ENCODE results near the gene DMD.
"Not testable (repeated sequence)": the region's sequence is repeated elsewhere in the genome, so short reads cannot be mapped to it uniquely, and the experiment has no call there.

DMD gene

GRCh38 chrX:32576885-32577284, 634.5 kb downstream of the DMD start:
- H3K4me1 ChIP-seq (ENCODE audit: control insufficient read depth, insufficient read depth, low read length), result no peaks in the 10 kb centered on the region
- H3K36me3 ChIP-seq (ENCODE audit: control insufficient read depth in 2 of 2, insufficient read depth in 2 of 2, low read length in 2 of 2), result no peaks in the 10 kb centered on the region
- no peaks in the 10 kb centered on the region for H3K9me3 ChIP-seq (ENCODE audit: control insufficient read depth in 2 of 2, low read length in 2 of 2)
- H3K9ac ChIP-seq (ENCODE audit: low read length in 2 of 2), result no peak overlapping the region
- no peak overlapping the region for H3K27ac ChIP-seq (ENCODE audit: low read length)
- H3K4me3 ChIP-seq (ENCODE audit: low read length in 2 of 2), result no peak overlapping the region
- no peaks in the 10 kb centered on the region for H3K27me3 ChIP-seq (ENCODE audit: control insufficient read depth in 1 of 2, insufficient read depth in 2 of 2, low read length in 2 of 2)

- H3K27ac ChIP-seq (ENCODE audit: low read length), result no peak overlapping the region
- no peaks in the 10 kb centered on the region for H3K9me3 ChIP-seq (ENCODE audit: control insufficient read depth in 2 of 2, low read length in 2 of 2)
- H3K4me1 ChIP-seq (ENCODE audit: control insufficient read depth, insufficient read depth, low read length), result no peaks in the 10 kb centered on the region
- no peaks in the 10 kb centered on the region for H3K36me3 ChIP-seq (ENCODE audit: control insufficient read depth in 2 of 2, insufficient read depth in 2 of 2, low read length in 2 of 2)
- H3K9ac ChIP-seq (ENCODE audit: low read length in 2 of 2), result no peak overlapping the region
- no peaks in the 10 kb centered on the region for H3K27me3 ChIP-seq (ENCODE audit: control insufficient read depth in 1 of 2, insufficient read depth in 2 of 2, low read length in 2 of 2)
- H3K4me3 ChIP-seq (ENCODE audit: low read length in 2 of 2), result no peak overlapping the region
Observed at GRCh38 chrX:32572644-32573043, 638.7 kb downstream of the DMD start.

GRCh38 chrX:32571579-32571978, 639.8 kb downstream of the DMD start:
- Histone ChIP-seq H3K27me3 (ENCODE audit: control insufficient read depth in 1 of 2, insufficient read depth in 2 of 2, low read length in 2 of 2) (no peaks in the 10 kb centered on the region), H3K27ac (ENCODE audit: low read length) (no peak overlapping the region), H3K36me3 (ENCODE audit: control insufficient read depth in 2 of 2, insufficient read depth in 2 of 2, low read length in 2 of 2) (no peaks in the 10 kb centered on the region), H3K4me3 (ENCODE audit: low read length in 2 of 2) (no peak overlapping the region), H3K4me1 (ENCODE audit: control insufficient read depth, insufficient read depth, low read length) (no peaks in the 10 kb centered on the region), H3K9me3 (ENCODE audit: control insufficient read depth in 2 of 2, low read length in 2 of 2) (no peaks in the 10 kb centered on the region), H3K9ac (ENCODE audit: low read length in 2 of 2) (no peak overlapping the region)

GRCh38 chrX:32562261-32562660, 649.1 kb downstream of the DMD start:
- Histone ChIP-seq H3K4me3 (ENCODE audit: low read length in 2 of 2) (no peak overlapping the region), H3K4me1 (ENCODE audit: control insufficient read depth, insufficient read depth, low read length) (no peaks in the 10 kb centered on the region), H3K27ac (ENCODE audit: low read length) (no peak overlapping the region), H3K9ac (ENCODE audit: low read length in 2 of 2) (no peak overlapping the region), H3K9me3 (ENCODE audit: control insufficient read depth in 2 of 2, low read length in 2 of 2) (no peaks in the 10 kb centered on the region), H3K36me3 (ENCODE audit: control insufficient read depth in 2 of 2, insufficient read depth in 2 of 2, low read length in 2 of 2) (peaks cover 0 to 4% of the 10 kb centered on the region in 2 donors), H3K27me3 (ENCODE audit: control insufficient read depth in 1 of 2, insufficient read depth in 2 of 2, low read length in 2 of 2) (no peaks in the 10 kb centered on the region)

GRCh38 chrX:32545101-32545500, 666.2 kb downstream of the DMD start:
- Histone ChIP-seq H3K4me3 (ENCODE audit: low read length in 2 of 2) (no peak overlapping the region), H3K27me3 (ENCODE audit: control insufficient read depth in 1 of 2, insufficient read depth in 2 of 2, low read length in 2 of 2) (no peaks in the 10 kb centered on the region), H3K9me3 (ENCODE audit: control insufficient read depth in 2 of 2, low read length in 2 of 2) (no peaks in the 10 kb centered on the region), H3K27ac (ENCODE audit: low read length) (no peak overlapping the region), H3K4me1 (ENCODE audit: control insufficient read depth, insufficient read depth, low read length) (no peaks in the 10 kb centered on the region), H3K9ac (ENCODE audit: low read length in 2 of 2) (no peak overlapping the region), H3K36me3 (ENCODE audit: control insufficient read depth in 2 of 2, insufficient read depth in 2 of 2, low read length in 2 of 2) (peaks cover 0 to 3% of the 10 kb centered on the region in 2 donors)

- Histone ChIP-seq H3K27me3 (ENCODE audit: control insufficient read depth in 1 of 2, insufficient read depth in 2 of 2, low read length in 2 of 2) (no peaks in the 10 kb centered on the region), H3K9ac (ENCODE audit: low read length in 2 of 2) (no peak overlapping the region), H3K4me1 (ENCODE audit: control insufficient read depth, insufficient read depth, low read length) (no peaks in the 10 kb centered on the region), H3K27ac (ENCODE audit: low read length) (no peak overlapping the region), H3K36me3 (ENCODE audit: control insufficient read depth in 2 of 2, insufficient read depth in 2 of 2, low read length in 2 of 2) (no peaks in the 10 kb centered on the region), H3K9me3 (ENCODE audit: control insufficient read depth in 2 of 2, low read length in 2 of 2) (no peaks in the 10 kb centered on the region), H3K4me3 (ENCODE audit: low read length in 2 of 2) (no peak overlapping the region)
Observed at GRCh38 chrX:32538554-32538953, 672.8 kb downstream of the DMD start.

GRCh38 chrX:32533848-32534247, 677.5 kb downstream of the DMD start:
- H3K4me3 ChIP-seq (ENCODE audit: low read length in 2 of 2), result no peak overlapping the region
- H3K9ac ChIP-seq (ENCODE audit: low read length in 2 of 2), result no peak overlapping the region
- H3K9me3 ChIP-seq (ENCODE audit: control insufficient read depth in 2 of 2, low read length in 2 of 2), result no peaks in the 10 kb centered on the region
- no peaks in the 10 kb centered on the region for H3K4me1 ChIP-seq (ENCODE audit: control insufficient read depth, insufficient read depth, low read length)
- H3K27me3 ChIP-seq (ENCODE audit: control insufficient read depth in 1 of 2, insufficient read depth in 2 of 2, low read length in 2 of 2), result no peaks in the 10 kb centered on the region
- no peak overlapping the region for H3K27ac ChIP-seq (ENCODE audit: low read length)
- no peaks in the 10 kb centered on the region for H3K36me3 ChIP-seq (ENCODE audit: control insufficient read depth in 2 of 2, insufficient read depth in 2 of 2, low read length in 2 of 2)

GRCh38 chrX:32532262-32532661, 679.1 kb downstream of the DMD start:
- H3K9me3 ChIP-seq (ENCODE audit: control insufficient read depth in 2 of 2, low read length in 2 of 2), result no peaks in the 10 kb centered on the region
- H3K27ac ChIP-seq (ENCODE audit: low read length), result no peak overlapping the region
- no peaks in the 10 kb centered on the region for H3K27me3 ChIP-seq (ENCODE audit: control insufficient read depth in 1 of 2, insufficient read depth in 2 of 2, low read length in 2 of 2)
- H3K36me3 ChIP-seq (ENCODE audit: control insufficient read depth in 2 of 2, insufficient read depth in 2 of 2, low read length in 2 of 2), result no peaks in the 10 kb centered on the region
- H3K9ac ChIP-seq (ENCODE audit: low read length in 2 of 2), result no peak overlapping the region
- H3K4me3 ChIP-seq (ENCODE audit: low read length in 2 of 2), result no peak overlapping the region
- H3K4me1 ChIP-seq (ENCODE audit: control insufficient read depth, insufficient read depth, low read length), result no peaks in the 10 kb centered on the region

GRCh38 chrX:32530802-32531403, 680.4 kb downstream of the DMD start:
- peak overlapping the region in 1 of 2 donors; percentile 31 for H3K4me3 ChIP-seq (ENCODE audit: low read length in 2 of 2)
- H3K27me3 ChIP-seq (ENCODE audit: control insufficient read depth in 1 of 2, insufficient read depth in 2 of 2, low read length in 2 of 2), result no peaks in the 10 kb centered on the region
- H3K36me3 ChIP-seq (ENCODE audit: control insufficient read depth in 2 of 2, insufficient read depth in 2 of 2, low read length in 2 of 2), result no peaks in the 10 kb centered on the region
- no peaks in the 10 kb centered on the region for H3K9me3 ChIP-seq (ENCODE audit: control insufficient read depth in 2 of 2, low read length in 2 of 2)
- no peaks in the 10 kb centered on the region for H3K4me1 ChIP-seq (ENCODE audit: control insufficient read depth, insufficient read depth, low read length)
- H3K27ac ChIP-seq (ENCODE audit: low read length), result no peak overlapping the region
- no peak overlapping the region for H3K9ac ChIP-seq (ENCODE audit: low read length in 2 of 2)

GRCh38 chrX:32528451-32528850, 682.9 kb downstream of the DMD start:
- H3K4me1 ChIP-seq (ENCODE audit: control insufficient read depth, insufficient read depth, low read length); H3K27ac ChIP-seq (ENCODE audit: low read length); H3K9me3 ChIP-seq (ENCODE audit: control insufficient read depth in 2 of 2, low read length in 2 of 2); H3K27me3 ChIP-seq (ENCODE audit: control insufficient read depth in 1 of 2, insufficient read depth in 2 of 2, low read length in 2 of 2); H3K36me3 ChIP-seq (ENCODE audit: control insufficient read depth in 2 of 2, insufficient read depth in 2 of 2, low read length in 2 of 2); H3K9ac ChIP-seq (ENCODE audit: low read length in 2 of 2); H3K4me3 ChIP-seq (ENCODE audit: low read length in 2 of 2): not testable (repeated sequence)

GRCh38 chrX:32525234-32525633, 686.1 kb downstream of the DMD start:
- no peak overlapping the region for H3K4me3 ChIP-seq (ENCODE audit: low read length in 2 of 2)
- H3K27ac ChIP-seq (ENCODE audit: low read length), result no peak overlapping the region
- no peaks in the 10 kb centered on the region for H3K4me1 ChIP-seq (ENCODE audit: control insufficient read depth, insufficient read depth, low read length)
- no peaks in the 10 kb centered on the region for H3K36me3 ChIP-seq (ENCODE audit: control insufficient read depth in 2 of 2, insufficient read depth in 2 of 2, low read length in 2 of 2)
- no peak overlapping the region for H3K9ac ChIP-seq (ENCODE audit: low read length in 2 of 2)
- H3K27me3 ChIP-seq (ENCODE audit: control insufficient read depth in 1 of 2, insufficient read depth in 2 of 2, low read length in 2 of 2), result no peaks in the 10 kb centered on the region
- no peaks in the 10 kb centered on the region for H3K9me3 ChIP-seq (ENCODE audit: control insufficient read depth in 2 of 2, low read length in 2 of 2)

Measured in stomach smooth muscle (tissue), 2 donors.